ENCODE measurements around the gene CENPP. TPM values are rescaled to one million over a fixed set of nuclear protein-coding genes. Genes with fewer than 3 reads are reported as not detected.

CENPP gene
- total RNA-seq, 1 donor from 2014 or later: 5.7 TPM

DNA sequence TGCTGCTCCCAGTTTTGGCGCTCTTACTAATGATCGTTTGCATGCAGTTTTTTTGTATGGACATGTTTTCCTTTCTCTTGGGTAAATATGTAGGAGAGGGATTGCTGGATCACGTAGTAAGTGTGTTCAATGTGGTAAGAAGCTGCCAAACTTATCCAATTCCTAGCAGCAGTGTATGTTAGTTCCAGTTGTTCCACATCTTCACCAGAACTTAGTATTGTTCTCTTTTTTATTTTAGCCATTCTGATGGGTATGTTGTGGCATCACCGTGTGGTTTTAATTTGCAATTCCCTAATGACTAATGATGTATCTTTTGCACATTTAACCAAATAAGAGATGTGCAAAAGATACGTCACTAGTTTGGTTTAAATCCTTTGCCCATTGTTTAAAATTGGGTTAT is 278.2 kb downstream of the CENPP start:
- no peak for DNase-seq
- no peak overlapping the region for H3K4me3 Mint-ChIP-seq (ENCODE audit: unreplicated experiment)
- H3K27me3 Mint-ChIP-seq (ENCODE audit: unreplicated experiment): peaks cover 5% of the 10 kb centered on the region
- H3K36me3 Mint-ChIP-seq (ENCODE audit: unreplicated experiment): peaks cover 16% of the 10 kb centered on the region
- peaks cover 15% of the 10 kb centered on the region for H3K4me1 Mint-ChIP-seq (ENCODE audit: low read depth, unreplicated experiment)
- no peak for TF ChIP-seq CTCF (IDR thresholded peaks at IDR 0.05; ENCODE audit: partially characterized antibody, unreplicated experiment)
- H3K9me3 Mint-ChIP-seq (ENCODE audit: unreplicated experiment): peaks cover 2% of the 10 kb centered on the region
- no peak overlapping the region for H3K27ac Mint-ChIP-seq (ENCODE audit: unreplicated experiment)

GRCh38 chr9:92605224-92605623 is 279.5 kb downstream of the CENPP start:
- DNase-seq: no peak
- no peak overlapping the region for H3K27ac Mint-ChIP-seq (ENCODE audit: unreplicated experiment)
- peaks cover 16% of the 10 kb centered on the region for H3K36me3 Mint-ChIP-seq (ENCODE audit: unreplicated experiment)
- peaks cover 2% of the 10 kb centered on the region for H3K9me3 Mint-ChIP-seq (ENCODE audit: unreplicated experiment)
- H3K27me3 Mint-ChIP-seq (ENCODE audit: unreplicated experiment): peaks cover 5% of the 10 kb centered on the region
- no peak overlapping the region for H3K4me3 Mint-ChIP-seq (ENCODE audit: unreplicated experiment)
- TF ChIP-seq CTCF (IDR thresholded peaks at IDR 0.05; ENCODE audit: partially characterized antibody, unreplicated experiment): no peak
- peaks cover 15% of the 10 kb centered on the region for H3K4me1 Mint-ChIP-seq (ENCODE audit: low read depth, unreplicated experiment)

GRCh38 chr9:92607088-92607487 is 281.3 kb downstream of the CENPP start:
- H3K36me3 Mint-ChIP-seq (ENCODE audit: unreplicated experiment): peaks cover 16% of the 10 kb centered on the region
- no peak overlapping the region for H3K4me3 Mint-ChIP-seq (ENCODE audit: unreplicated experiment)
- peaks cover 2% of the 10 kb centered on the region for H3K9me3 Mint-ChIP-seq (ENCODE audit: unreplicated experiment)
- peaks cover 6% of the 10 kb centered on the region for H3K27me3 Mint-ChIP-seq (ENCODE audit: unreplicated experiment)
- no peak for DNase-seq
- H3K27ac Mint-ChIP-seq (ENCODE audit: unreplicated experiment): no peak overlapping the region
- peaks cover 6% of the 10 kb centered on the region for H3K4me1 Mint-ChIP-seq (ENCODE audit: low read depth, unreplicated experiment)
- no peak for TF ChIP-seq CTCF (IDR thresholded peaks at IDR 0.05; ENCODE audit: partially characterized antibody, unreplicated experiment)

DNA sequence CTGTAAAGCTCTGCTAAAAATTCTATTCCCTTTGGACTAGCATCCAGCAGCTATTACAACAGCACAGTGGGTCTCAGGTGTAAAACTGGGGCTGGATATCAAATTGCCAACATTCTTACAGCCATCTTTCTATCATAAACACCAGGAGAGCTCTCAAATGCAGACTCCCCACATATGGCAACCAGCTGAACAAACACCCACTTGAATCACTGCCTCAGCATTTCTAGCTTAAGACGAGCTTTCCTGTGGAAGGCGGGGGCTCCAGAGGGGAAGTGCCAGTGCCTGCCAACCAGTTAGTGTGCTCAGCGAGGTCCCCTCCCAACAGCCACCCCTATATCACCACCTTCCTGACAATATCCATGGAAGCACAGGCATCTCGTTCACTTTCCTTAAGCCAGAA is 282.0 kb downstream of the CENPP start:
- Mint-ChIP-seq H3K4me1 (ENCODE audit: low read depth, unreplicated experiment) (peaks cover 8% of the 10 kb centered on the region), H3K27me3 (ENCODE audit: unreplicated experiment) (peaks cover 9% of the 10 kb centered on the region), H3K27ac (ENCODE audit: unreplicated experiment) (no peak overlapping the region), H3K36me3 (ENCODE audit: unreplicated experiment) (peaks cover 20% of the 10 kb centered on the region), H3K9me3 (ENCODE audit: unreplicated experiment) (peaks cover 2% of the 10 kb centered on the region), H3K4me3 (ENCODE audit: unreplicated experiment) (no peak overlapping the region)
- DNase-seq: no peak
- TF ChIP-seq CTCF (IDR thresholded peaks at IDR 0.05; ENCODE audit: partially characterized antibody, unreplicated experiment): no peak

- Mint-ChIP-seq H3K4me1 (ENCODE audit: low read depth, unreplicated experiment) (peaks cover 8% of the 10 kb centered on the region), H3K9me3 (ENCODE audit: unreplicated experiment) (no peaks in the 10 kb centered on the region), H3K4me3 (ENCODE audit: unreplicated experiment) (no peak overlapping the region), H3K27ac (ENCODE audit: unreplicated experiment) (peak overlapping the region; percentile 69), H3K36me3 (ENCODE audit: unreplicated experiment) (peaks cover 19% of the 10 kb centered on the region), H3K27me3 (ENCODE audit: unreplicated experiment) (peaks cover 9% of the 10 kb centered on the region)
- no peak for TF ChIP-seq CTCF (IDR thresholded peaks at IDR 0.05; ENCODE audit: partially characterized antibody, unreplicated experiment)
- no peak for DNase-seq
Observed at GRCh38 chr9:92608241-92608908, 282.6 kb downstream of the CENPP start.
